ENCODE measurements around the gene SELL. TPM values are rescaled to one million over a fixed set of nuclear protein-coding genes. Genes with fewer than 3 reads are reported as not detected.
A peak's percentile ranks its signal among the peaks of the same experiment; 100 is the strongest.
"Not testable (repeated sequence)": the region's sequence is repeated elsewhere in the genome, so short reads cannot be mapped to it uniquely, and the experiment has no call there.

The SELL gene
- total RNA-seq, 1 donor from 2014 or later = 1.1 TPM

DNA sequence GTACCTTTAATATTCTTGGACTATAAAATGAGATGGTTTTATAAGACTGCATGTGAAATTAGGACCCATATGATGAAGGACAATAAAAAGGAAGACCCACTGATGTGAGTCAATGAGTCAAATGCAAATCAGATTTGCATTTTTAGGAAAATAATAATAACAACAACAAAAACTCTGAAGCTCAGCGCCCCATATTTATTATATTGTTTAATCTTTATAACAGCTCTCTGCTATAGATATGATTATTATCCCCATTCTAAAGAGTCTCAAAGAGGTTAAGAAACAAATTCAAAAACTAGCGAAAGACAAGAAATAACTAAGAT lies 850 bp upstream of the SELL start:
- ATAC-seq = no peak
- no peak for DNase-seq (ENCODE audit: missing footprints)
- intact Hi-C loops (cut with DNase I) = loop anchor here (1.0 to 10.0 kb wide), 3 partner anchors 93 to 161 kb away; no protein-coding TSS in a partner anchor

DNA sequence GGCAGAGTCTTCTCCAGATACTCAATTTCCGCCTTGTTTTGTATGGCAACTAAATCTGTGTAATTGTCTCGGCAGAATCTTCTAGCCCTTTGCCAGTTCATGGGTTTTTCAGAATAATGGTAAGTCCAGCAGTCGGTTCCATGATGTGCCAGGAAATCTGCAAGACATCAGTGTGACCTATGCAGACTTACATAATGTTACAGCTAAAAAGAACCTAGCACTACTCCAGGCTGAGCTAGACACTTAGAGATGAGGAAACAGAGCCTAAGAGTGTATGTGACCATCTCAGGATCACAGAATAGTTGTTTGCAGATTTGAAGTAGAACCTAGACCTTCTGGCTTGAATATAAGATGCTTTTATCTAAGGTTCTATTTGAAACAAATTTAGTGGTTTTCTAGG lies 2.8 kb downstream of the SELL start:
- ATAC-seq (no peak), DNase-seq (ENCODE audit: missing footprints) (no peak)
- intact Hi-C loops (cut with DNase I) = no loop called here

DNA sequence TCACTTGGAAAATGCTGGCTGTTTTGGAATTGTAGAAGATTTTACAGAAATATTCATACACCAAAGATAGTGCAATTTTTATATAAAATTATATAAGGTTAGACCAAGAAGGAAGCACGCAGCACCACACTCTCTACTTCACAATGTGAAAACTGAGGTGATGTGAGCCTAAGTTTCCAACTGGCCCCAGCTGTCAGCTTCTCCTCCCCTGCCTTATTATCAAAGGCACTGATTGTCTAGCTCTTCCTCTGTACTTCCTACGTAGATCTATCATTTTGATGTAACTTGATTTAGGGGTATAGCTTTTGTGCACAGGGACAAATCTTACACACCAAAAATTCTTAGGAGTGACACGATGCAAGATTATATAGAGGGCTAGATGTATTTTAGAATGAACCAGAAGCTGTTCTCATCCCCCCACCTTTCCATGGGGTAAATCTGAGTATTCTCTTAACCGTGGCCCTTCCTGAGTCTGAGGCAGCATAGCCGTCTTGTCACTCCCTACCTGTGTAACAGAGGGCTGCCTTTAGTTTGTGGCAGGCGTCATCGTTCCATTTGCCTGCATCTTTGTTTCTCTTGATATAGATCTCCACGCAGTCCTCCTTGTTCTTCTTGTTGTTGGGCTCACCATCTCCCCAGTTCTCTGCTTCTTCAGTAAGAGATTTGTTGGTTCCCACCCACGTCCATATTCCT lies 3.4 kb downstream of the SELL start:
- ATAC-seq (no peak), DNase-seq (ENCODE audit: missing footprints) (no peak)
- intact Hi-C loops (cut with DNase I) = no loop called here

DNA sequence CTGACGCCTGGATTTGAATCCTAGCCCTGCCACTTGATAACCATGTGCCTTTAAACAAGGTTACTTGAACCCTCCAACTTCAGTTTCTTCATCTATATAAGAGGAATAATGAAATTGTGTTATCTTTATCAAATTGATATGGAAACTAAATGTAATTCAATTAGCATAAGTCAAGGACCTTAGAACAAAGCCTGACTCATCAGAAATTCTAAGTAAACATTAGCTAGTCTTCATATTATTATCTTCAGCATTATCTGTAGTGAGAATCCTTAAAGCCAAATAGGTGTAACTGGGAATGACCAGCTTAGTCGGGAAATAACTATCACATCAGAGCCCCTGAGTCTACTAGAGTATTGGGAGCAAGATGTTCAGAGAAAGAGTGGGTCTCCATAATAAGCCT lies 6.6 kb downstream of the SELL start:
- intact Hi-C loops (cut with DNase I) = no loop called here
- ATAC-seq (no peak), DNase-seq (ENCODE audit: missing footprints) (no peak)

DNA sequence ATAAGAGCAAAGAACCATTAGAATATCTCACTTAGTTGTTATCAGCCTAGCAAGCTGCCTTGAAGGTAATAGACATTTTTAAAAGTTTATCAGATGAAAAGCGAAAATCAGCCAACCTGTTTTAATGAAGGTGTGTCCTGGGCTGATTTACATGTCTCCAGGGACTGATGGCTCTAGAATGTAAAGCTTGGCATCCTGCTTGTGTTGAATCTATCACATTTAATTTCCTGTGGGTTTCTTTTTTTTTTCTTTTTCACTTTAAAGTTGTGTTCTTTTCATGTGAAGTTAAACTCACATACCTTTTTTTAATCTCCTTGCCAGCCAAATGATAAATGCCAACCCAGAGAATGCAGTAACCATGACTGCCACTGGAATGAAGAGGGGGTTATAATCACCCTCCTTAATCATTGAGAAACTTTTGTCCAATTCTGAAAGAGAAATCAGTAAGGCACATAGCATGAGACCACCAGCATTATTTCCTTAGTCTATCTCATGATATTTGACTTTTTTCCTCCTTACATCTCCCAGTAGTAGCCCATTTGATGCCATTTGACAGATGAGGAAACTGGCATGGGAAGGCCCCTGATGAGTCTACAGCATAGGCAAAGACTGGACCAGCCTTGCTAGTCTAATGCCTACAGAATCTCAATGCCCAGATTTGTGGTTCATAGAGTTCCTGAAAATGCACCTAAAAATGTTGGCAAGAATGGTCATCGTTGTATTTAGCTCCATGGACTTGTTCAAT lies 10.0 kb downstream of the SELL start:
- ATAC-seq = no peak
- DNase-seq (ENCODE audit: missing footprints) = no peak
- intact Hi-C loops (cut with DNase I) = no loop called here

DNA sequence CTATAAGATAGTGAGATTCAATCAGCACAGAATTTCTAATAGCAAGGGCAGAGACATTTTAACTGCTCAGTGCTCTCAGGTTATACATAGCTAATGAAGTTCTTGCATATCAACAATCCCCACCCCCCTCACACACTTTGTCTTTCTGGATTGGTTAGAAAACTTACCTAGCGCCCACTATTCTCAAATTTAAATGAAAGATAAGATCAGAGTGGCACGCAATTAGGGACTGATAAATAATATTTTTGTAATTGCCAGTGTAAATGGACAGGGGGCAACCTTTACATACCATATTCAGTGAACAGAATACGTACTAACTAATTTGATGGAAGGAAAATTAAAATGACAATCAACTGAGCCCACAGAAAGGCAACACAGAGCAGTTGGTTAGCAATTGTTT lies 11.7 kb downstream of the SELL start:
- DNase-seq (ENCODE audit: missing footprints) (no peak), ATAC-seq (no peak)
- intact Hi-C loops (cut with DNase I) = no loop called here

DNA sequence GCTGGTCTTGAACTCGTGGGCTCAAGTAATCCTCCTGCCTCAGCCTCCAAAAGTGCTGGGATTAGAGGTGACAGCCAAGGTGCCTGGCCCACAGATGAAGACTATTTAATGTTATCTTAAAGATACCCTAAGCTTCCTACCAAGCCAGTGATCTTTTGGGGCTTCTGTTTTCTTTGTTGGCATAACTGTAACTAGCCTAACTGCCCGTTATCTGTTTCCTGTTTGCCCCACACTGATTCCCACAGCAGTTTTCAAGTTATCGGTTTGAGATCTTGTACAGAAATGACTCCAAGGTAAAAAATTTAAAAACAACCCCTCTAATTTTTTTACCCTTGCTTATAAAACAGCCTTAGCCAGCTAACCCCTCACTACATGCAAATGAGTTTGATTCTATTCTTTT lies 12.4 kb downstream of the SELL start:
- no peak for DNase-seq (ENCODE audit: missing footprints)
- ATAC-seq = no peak
- intact Hi-C loops (cut with DNase I) = no loop called here

DNA sequence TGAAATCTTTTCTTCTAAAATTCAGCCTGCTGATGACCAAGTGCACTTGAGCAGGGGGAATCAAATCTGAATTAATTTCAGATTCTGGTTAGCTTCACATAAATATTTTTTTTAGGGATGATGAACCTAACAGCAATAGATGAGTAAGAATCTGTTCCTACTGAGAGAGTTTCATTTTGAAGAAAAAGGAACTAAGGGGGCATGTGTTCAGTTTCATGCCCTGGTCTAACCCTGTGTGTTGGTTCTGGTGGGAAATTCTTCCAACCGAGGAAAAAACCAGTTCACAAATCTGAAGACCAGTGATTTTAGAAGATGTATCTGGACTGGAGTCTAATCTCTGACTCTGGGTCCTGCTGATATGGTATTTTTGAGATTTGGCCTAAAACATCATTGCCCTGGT lies 13.7 kb downstream of the SELL start:
- DNase-seq (ENCODE audit: missing footprints) (no peak), ATAC-seq (no peak)
- intact Hi-C loops (cut with DNase I) = no loop called here

DNA sequence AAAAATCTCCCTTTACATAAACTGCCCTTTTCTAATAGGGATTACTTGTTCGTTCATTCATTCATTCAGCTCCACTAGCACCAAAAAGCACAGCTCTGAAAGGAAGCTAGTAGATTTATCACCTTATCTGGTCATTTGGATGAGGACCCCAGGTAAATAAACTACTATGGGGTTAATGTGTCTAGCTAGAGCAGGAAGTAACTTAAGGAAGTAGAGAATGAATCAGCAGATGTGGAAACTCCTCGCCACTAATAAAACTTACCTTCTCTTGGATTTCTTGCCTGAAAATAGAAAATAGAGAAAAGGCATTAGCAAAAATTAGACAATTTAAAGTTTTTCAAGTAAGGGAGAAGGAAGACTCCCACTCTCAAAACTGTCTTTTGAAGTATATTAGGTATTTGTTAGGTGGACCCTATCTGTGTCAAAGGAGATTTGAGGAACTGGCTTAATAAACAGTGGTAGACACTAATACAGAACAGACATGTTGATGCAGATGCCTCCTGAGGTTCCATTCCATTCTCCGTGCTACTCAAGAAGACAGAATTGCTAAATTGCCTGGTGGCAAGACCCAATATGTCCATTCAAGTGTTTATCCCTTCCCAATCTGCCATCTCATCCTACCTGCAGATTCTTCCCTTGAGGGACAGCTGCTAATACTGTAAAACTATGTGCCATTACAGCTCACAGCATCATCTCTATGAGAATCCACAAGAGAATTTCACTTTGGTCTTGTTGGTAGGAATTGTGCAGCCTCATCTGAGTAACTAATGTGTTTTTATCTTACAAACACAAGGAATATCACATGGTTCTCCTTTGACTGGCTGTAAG lies 14.9 kb downstream of the SELL start:
- intact Hi-C loops (cut with DNase I) = no loop called here
- ATAC-seq (no peak), DNase-seq (ENCODE audit: missing footprints) (no peak)

DNA sequence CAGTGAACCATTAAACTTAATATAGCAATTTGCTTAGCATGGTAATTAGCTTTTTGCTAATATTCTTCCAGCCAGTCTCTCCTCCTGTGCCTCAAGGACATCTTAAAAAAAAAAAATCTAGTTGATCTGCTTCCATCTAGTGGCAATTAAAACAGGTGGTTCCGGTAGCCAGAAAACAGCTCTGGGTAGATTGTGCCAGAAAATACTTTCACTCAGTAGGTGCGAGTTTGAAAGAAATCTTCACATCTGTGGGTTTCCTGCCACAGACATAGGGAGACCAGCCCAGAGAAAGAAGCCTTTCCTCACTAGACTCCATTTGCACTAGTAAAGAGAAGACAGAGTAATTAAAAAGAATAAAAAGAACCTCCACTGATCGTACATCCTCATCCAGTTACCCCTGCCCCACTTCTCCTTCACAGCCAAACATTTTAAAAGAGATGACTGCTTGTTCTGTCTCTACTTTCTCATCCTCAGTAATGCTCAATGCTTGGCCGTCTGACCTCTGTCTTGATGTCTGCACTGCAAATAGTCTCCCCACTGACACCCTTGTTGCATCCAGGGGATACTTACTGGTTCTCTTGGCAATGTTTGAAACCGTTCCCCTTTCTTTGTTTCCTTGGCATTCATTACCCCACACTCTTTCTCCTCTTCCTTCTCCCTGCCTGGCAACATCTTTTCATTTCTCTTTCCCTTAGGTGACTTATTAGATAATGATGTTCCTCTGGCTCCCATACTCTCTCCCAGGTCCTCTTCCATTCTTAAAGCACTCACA lies 16.9 kb downstream of the SELL start:
- intact Hi-C loops (cut with DNase I) = no loop called here
- no peak for DNase-seq (ENCODE audit: missing footprints)
- ATAC-seq = no peak

DNA sequence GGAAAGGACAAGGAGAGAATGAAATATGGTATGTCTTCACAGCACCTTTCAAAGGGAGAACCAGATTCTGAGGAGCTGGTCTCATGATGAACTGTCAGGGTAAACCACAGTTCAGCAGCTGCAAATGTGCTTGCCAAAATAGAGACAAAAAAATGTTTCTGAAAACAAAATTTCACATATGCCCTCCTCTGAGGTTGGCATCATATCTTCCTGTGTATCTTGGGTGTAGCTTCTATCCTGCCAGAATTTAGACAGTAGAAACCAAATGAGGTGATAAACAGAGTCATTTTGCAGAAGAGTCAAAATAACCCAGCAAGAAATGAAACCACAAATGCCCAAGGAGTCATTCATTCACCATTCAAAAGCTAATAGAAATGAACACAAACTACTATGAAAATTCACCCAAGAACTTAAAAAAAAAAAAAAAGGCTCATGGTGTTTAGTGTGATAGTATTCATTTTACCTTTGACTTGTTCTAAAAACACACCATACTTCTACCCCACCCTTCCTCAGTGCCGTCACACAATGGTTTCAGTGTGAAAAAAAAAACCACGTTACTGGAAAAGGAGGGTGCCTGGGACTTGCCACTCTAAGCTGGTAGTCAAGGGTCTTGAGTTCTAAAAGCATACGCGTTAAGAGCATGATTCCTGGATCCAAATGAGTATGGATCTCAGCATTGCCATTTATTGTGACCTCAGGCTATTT lies 18.5 kb downstream of the SELL start:
- no peak for DNase-seq (ENCODE audit: missing footprints)
- no peak for ATAC-seq
- intact Hi-C loops (cut with DNase I) = no loop called here

DNA sequence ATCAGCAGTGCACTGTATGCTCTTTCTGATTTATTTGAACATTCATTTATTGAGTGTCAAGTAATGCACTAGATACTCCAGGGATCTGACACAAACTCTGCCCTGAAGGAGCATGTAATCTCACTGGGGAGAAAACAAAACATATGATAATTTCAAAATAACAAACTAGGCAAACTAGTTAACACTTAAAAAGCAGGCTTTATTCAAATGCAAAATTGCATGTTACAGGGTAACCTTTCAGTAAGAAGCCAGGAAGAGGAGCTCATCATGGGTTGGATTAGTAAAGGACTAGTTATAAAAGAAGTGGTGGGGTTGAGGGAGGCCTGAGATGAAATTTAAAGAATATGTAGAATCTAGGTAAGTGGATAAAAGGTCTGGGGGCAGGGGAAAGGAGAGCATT lies 20.9 kb downstream of the SELL start:
- no peak for ATAC-seq

DNA sequence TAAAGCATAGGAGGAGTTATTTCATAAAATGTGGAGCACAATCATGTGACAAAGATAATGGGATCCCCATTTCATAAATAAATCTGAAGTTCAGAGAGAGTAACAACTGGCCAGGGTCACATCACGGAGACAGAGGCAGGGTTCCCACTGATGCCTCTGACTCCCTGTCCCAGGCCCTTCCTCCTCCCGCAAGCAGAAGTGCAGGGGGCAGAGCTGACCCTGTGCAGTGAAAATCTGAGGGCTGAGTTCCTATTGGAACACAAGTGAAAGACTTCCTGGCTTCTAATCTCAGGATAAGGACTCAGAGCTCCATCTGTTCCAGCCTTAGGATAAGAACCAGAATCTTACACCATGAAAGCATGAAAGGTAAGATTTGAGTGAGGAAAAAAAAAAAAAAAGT lies 22.0 kb downstream of the SELL start:
- intact Hi-C loops (cut with DNase I) = no loop called here
- DNase-seq (ENCODE audit: missing footprints) = no peak
- no peak for ATAC-seq

More for the DNA sequence above, 20.9 kb downstream of the SELL start:
- no peak for DNase-seq (ENCODE audit: missing footprints)
- intact Hi-C loops (cut with DNase I) = no loop called here

DNA sequence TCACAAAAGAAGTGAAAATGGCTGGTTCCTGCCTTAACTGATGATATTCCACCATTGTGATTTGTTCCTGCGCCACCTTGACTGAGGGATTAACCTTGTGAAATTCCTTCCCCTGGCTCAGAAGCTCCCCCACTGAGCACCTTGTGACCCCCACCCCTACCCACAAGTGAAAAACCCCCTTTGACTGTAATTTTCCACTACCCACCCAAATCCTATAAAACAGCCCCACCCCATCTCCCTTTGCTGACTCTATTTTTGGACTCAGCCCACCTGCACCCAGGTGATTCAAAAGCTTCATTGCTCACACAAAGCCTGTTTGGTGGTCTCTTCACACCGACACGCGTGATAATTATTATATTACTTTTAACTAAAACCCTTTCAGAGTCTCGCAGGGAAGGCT lies 23.0 kb downstream of the SELL start:
- DNase-seq (ENCODE audit: missing footprints); intact Hi-C loops (cut with DNase I); ATAC-seq: not testable (repeated sequence)

DNA sequence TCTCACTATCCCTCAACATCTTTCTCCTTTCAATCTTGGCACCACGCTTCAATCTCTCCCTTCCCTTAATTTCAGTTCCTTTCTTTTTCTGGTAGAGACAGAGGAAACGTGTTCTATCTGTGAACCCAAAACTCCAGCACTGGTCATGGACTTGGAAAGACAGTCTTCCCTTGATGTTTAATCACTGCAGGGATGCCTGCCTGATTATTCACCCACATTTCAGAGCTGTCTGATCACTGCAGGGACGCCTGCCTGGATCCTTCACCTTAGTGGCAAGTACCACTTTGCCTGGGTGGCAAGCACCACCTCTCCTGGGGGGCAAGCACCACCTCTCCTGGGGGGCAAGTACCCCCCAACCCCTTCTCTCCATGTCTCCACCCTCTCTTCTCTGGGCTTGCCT lies 27.8 kb downstream of the SELL start:
- intact Hi-C loops (cut with DNase I) = no loop called here
- DNase-seq (ENCODE audit: missing footprints) = no peak
- no peak for ATAC-seq

DNA sequence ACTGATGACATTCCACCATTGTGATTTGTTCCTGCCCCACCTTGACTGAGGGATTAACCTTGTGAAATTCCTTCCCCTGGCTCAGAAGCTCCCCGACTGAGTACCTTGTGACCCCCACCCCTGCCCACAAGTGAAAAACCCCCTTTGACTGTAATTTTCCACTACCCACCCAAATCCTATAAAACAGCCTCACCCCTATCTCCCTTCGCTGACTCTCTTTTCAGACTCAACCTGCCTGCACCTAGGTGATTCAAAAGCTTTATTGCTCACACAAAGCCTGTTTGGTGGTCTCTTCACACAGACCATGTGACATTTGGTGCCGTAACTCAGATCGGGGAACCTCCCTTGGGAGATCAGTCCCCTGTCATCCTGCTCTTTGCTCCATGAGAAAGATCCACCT lies 28.3 kb downstream of the SELL start:
- DNase-seq (ENCODE audit: missing footprints) = peak; percentile 50
- intact Hi-C loops (cut with DNase I); ATAC-seq: not testable (repeated sequence)

DNA sequence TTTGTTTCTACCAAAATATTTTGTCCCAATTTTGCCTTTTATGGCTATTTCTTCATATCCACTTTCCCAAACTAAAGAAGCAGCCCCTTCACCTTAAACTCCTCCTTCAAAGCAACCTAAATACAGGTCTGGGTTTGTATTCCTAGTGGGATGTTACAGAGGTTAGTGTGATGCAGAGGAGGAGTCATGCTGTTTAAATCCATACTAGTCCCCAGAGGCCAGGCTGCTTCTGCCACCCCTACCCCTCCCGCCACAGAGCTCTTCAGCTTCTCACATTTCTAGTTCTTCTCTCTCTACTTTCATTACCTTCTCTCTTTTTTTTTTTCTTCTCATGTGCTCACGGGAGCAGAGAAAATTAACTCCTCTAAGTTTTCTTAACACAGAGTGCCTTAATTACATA lies 29.3 kb downstream of the SELL start:
- intact Hi-C loops (cut with DNase I) = no loop called here
- DNase-seq (ENCODE audit: missing footprints) = no peak
- ATAC-seq = no peak

DNA sequence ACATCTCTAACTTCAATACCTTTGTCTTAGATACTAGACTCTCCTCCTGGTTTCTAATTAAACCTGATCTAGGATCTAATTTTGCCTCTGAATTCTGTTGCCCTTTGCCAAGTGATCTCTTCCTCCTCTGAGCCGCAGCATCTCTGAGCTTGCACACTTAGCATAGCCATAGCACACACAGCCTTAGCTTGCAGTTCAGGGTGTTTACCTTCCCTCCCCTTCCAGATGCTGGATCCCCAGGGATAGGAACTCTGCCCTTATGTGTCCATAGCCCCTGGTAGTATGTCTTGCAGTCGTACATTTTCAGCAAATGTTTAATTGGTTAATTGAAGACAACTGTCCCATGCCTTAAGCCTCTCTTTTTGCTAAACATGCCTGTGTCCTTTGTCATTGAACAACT lies 30.3 kb downstream of the SELL start:
- ATAC-seq = no peak
- intact Hi-C loops (cut with DNase I) = no loop called here
- no peak for DNase-seq (ENCODE audit: missing footprints)
